OCI-LY1 (cell line): Measurements from ENCODE around the gene IGF2BP3.

Experiments
- H2AFZ ChIP-seq: fragments of 200-600 bp; sonication (generic), shearing (Covaris generic); 2 replicates; pipeline ENCODE4 v1.6.0; 2014; ENCODE audit warnings: antibody characterized with exemption, mild to moderate bottlenecking, low read length
- H3F3A ChIP-seq: fragments of 200-600 bp; sonication (generic), shearing (Covaris generic); 2 replicates; pipeline ENCODE4 v1.6.0; 2014; ENCODE audit warnings: mild to moderate bottlenecking, antibody characterized with exemption, low read length, moderate library complexity; ENCODE audit not compliant: insufficient read depth
- H3K27ac ChIP-seq: fragments of 200-600 bp; sonication (generic); 2 replicates; pipeline ENCODE4 v1.5.1; 2014; ENCODE audit warnings: low read length, mixed run types, mild to moderate bottlenecking, low read depth; ENCODE audit not compliant: poor library complexity, severe bottlenecking
- H3K27me3 ChIP-seq: fragments of 200-600 bp; sonication (generic); 2 replicates; pipeline ENCODE4 v1.6.0; 2014; ENCODE audit warnings: antibody characterized with exemption, mild to moderate bottlenecking, low read length, moderate library complexity; ENCODE audit not compliant: insufficient read depth
- H3K36me3 ChIP-seq: fragments of 200-600 bp; sonication (generic); 2 replicates; pipeline ENCODE4 v1.6.1; 2014; ENCODE audit warnings: mild to moderate bottlenecking, antibody characterized with exemption, low read length, moderate library complexity, mixed read lengths; ENCODE audit not compliant: insufficient read depth
- H3K4me1 ChIP-seq: fragments of 200-600 bp; sonication (generic); 2 replicates; pipeline ENCODE4 v1.5.1; 2014; ENCODE audit warnings: mild to moderate bottlenecking, low read length, moderate library complexity; ENCODE audit not compliant: insufficient read depth, severe bottlenecking
- H3K4me2 ChIP-seq: fragments of 200-600 bp; sonication (generic), shearing (Covaris generic); 2 replicates; pipeline ENCODE4 v1.6.1; 2014; ENCODE audit warnings: low read length
- H3K4me3 ChIP-seq: fragments of 200-600 bp; sonication (generic); 2 replicates; pipeline ENCODE4 v1.5.1; 2014; ENCODE audit warnings: low read length, low read depth, mild to moderate bottlenecking, mixed read lengths; ENCODE audit not compliant: poor library complexity, severe bottlenecking
- H3K79me2 ChIP-seq: fragments of 200-600 bp; shearing (Covaris generic); 2 replicates; pipeline ENCODE4 v1.6.1; 2016; ENCODE audit warnings: mixed run types, low read length, mixed read lengths; ENCODE audit not compliant: insufficient read depth
- H3K9ac ChIP-seq: fragments of 200-600 bp; sonication (generic), shearing (Covaris generic); 2 replicates; pipeline ENCODE4 v1.6.1; 2014; ENCODE audit warnings: mild to moderate bottlenecking, low read length, mixed read lengths
- H3K9me2 ChIP-seq: fragments of 200-600 bp; sonication (generic), shearing (Covaris generic); 2 replicates; pipeline ENCODE4 v1.6.1; 2014; ENCODE audit warnings: low read depth, mild to moderate bottlenecking, low read length, mixed read lengths
- H3K9me3 ChIP-seq: fragments of 200-600 bp; shearing (Covaris generic); 2 replicates; pipeline ENCODE4 v1.6.1; 2014; ENCODE audit warnings: low read length, mixed read lengths
- H4K20me1 ChIP-seq: fragments of 200-600 bp; sonication (generic), shearing (Covaris generic); 2 replicates; pipeline ENCODE4 v1.6.0; 2016; ENCODE audit warnings: mild to moderate bottlenecking, low read length; ENCODE audit not compliant: insufficient read depth
- CTCF ChIP-seq: fragments of 200-600 bp; sonication (generic), shearing (Covaris generic); IDR thresholded peaks from 2 replicates; pipeline ENCODE4 v1.5.1; 2017; ENCODE audit warnings: mild to moderate bottlenecking, antibody characterized with exemption, low read length, moderate library complexity, mixed read lengths
- EZH2 ChIP-seq: fragments of 200-600 bp; sonication (generic), shearing (Covaris generic); IDR thresholded peaks from 2 replicates; pipeline ENCODE4 v1.8.0; 2017; ENCODE audit warnings: borderline replicate concordance, mixed run types, mild to moderate bottlenecking, antibody characterized with exemption, low read length, moderate library complexity, mixed read lengths

Gene IGF2BP3

DNA sequence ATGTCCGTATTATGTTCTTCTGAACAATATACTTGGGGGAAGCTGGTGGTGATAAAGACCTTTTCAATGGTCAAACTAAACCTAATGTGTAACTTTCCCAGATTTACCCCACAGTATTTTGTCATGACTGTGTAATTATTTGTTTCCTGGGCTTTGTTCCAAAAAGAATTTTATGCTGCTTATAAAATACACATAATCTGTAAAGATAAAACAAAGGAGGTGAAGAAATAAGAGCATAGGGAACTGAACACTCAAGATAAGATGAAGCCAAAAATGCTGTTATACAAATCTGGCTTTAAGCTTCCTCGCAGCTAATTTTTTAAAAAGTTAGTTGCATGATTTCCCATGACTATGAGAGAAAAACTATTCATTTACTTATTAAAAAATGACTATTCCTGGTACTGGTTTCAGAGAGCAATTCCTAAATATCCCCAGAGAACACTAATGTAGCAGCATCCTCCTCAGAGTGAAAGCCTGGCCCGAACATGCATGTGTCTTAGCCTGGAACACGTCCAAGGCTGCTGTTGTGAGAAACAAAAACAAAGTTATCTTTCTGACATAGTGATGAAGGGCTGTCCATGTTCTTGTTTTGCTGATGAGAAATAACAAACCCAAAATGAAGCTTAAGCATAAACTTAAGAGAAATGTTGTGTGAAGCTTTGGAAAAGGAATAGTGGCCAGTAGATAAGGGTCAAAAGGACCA is 137.2 kb downstream of the IGF2BP3 start:
- TF ChIP-seq EZH2 (no peak), CTCF (no peak)
- Histone ChIP-seq H3K27me3 (no peaks in the 10 kb centered on the region), H3K36me3 (peaks cover 89% of the 10 kb centered on the region), H3K9me3 (no peaks in the 10 kb centered on the region), H3K27ac (no peak overlapping the region), H3K9ac (no peak overlapping the region), H2AFZ (no peak overlapping the region), H3K9me2 (no peaks in the 10 kb centered on the region), H3K79me2 (no peaks in the 10 kb centered on the region), H3K4me2 (no peak overlapping the region), H3F3A (no peaks in the 10 kb centered on the region), H4K20me1 (no peaks in the 10 kb centered on the region), H3K4me1 (no peaks in the 10 kb centered on the region), H3K4me3 (no peak overlapping the region)

DNA sequence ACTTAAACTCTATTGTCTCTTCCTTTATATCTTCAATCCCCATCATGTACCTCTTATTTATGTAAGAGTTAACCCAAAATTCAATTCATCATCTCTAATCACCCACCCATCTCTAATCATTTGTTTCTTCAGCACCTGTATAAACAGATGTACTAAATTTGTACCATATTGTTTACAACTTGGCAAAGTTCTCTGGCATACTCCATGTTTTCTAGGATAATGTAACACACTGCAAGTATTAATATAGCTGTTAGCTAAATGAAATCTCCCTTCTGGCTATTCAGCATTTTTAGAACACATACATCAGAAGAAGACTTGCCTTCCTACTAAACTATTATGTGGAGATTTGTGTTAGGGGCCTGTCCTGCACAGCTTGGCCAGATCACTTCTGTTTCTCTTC is 138.1 kb downstream of the IGF2BP3 start:
- Histone ChIP-seq H3K36me3 (peaks cover 88% of the 10 kb centered on the region), H3K4me1 (no peaks in the 10 kb centered on the region)
- TF ChIP-seq CTCF: no peak
- TF ChIP-seq EZH2: no peak

GRCh38 chr7:23331132-23331531 is 139.2 kb downstream of the IGF2BP3 start:
- no peaks in the 10 kb centered on the region for H3K27me3 ChIP-seq
- H3K36me3 ChIP-seq: peaks cover 78% of the 10 kb centered on the region
- no peak overlapping the region for H2AFZ ChIP-seq
- no peaks in the 10 kb centered on the region for H3K79me2 ChIP-seq
- H3K4me2 ChIP-seq: no peak overlapping the region
- no peak overlapping the region for H3K27ac ChIP-seq
- no peaks in the 10 kb centered on the region for H3K9me2 ChIP-seq
- no peaks in the 10 kb centered on the region for H4K20me1 ChIP-seq
- H3K9ac ChIP-seq: no peak overlapping the region
- no peak for TF ChIP-seq EZH2
- no peak for TF ChIP-seq CTCF
- H3F3A ChIP-seq: no peaks in the 10 kb centered on the region
- no peak overlapping the region for H3K4me3 ChIP-seq
- H3K4me1 ChIP-seq: no peaks in the 10 kb centered on the region
- no peaks in the 10 kb centered on the region for H3K9me3 ChIP-seq

More for the DNA sequence above, 138.1 kb downstream of the IGF2BP3 start:
- Histone ChIP-seq H3K27me3 (no peaks in the 10 kb centered on the region), H3K9me3 (no peaks in the 10 kb centered on the region), H3K9ac (no peak overlapping the region), H3K4me3 (no peak overlapping the region), H3K79me2 (no peaks in the 10 kb centered on the region), H3K9me2 (no peaks in the 10 kb centered on the region), H3K27ac (no peak overlapping the region), H3K4me2 (no peak overlapping the region), H2AFZ (no peak overlapping the region), H3F3A (no peaks in the 10 kb centered on the region), H4K20me1 (no peaks in the 10 kb centered on the region)
